GM18498 (cell line): ENCODE results near the gene LCNL1.
"Not testable (repeated sequence)": the region's sequence is repeated elsewhere in the genome, so short reads cannot be mapped to it uniquely, and the experiment has no call there.

ENCODE experiments used
- ATAC-seq: cut with Tn5 transposase; IDR thresholded peaks from one replicate; pipeline ENCODE4 v1.9.1; 2021; ENCODE audit warnings: mild to moderate bottlenecking, moderate library complexity; ENCODE audit not compliant: unreplicated experiment

LCNL1 gene

GRCh38 chr9:137021979-137022661 is 39.3 kb downstream of the LCNL1 start:
- ATAC-seq: no peak

GRCh38 chr9:137022662-137023008 is 39.8 kb downstream of the LCNL1 start:
- ATAC-seq: no peak

- no peak for ATAC-seq
Observed at GRCh38 chr9:137023157-137023556, 40.4 kb downstream of the LCNL1 start.

GRCh38 chr9:137023583-137023991 is 40.8 kb downstream of the LCNL1 start:
- no peak for ATAC-seq

- no peak for ATAC-seq
Observed at GRCh38 chr9:137025517-137025966, 42.7 kb downstream of the LCNL1 start.

GRCh38 chr9:137026384-137026783 is 43.6 kb downstream of the LCNL1 start:
- ATAC-seq: no peak

- no peak for ATAC-seq
Observed at GRCh38 chr9:137026828-137027227, 44.0 kb downstream of the LCNL1 start.

- no peak for ATAC-seq
Observed at GRCh38 chr9:137027369-137028262, 44.8 kb downstream of the LCNL1 start, which contains the start of gene ABCA2. Gene ABCA2, minus strand, starts transcription at chr9:137028237. Its CDS starts 97 bp downstream, at chr9:137028140.

- peak; percentile 46 for ATAC-seq
Observed at GRCh38 chr9:137028263-137029057, 45.7 kb downstream of the LCNL1 start.

GRCh38 chr9:137029058-137029936 is 46.5 kb downstream of the LCNL1 start:
- peak; percentile 36 for ATAC-seq

- ATAC-seq: no peak
Observed at GRCh38 chr9:137030006-137030405, 47.2 kb downstream of the LCNL1 start.

- no peak for ATAC-seq
Observed at GRCh38 chr9:137030538-137031527, 48.0 kb downstream of the LCNL1 start.

- ATAC-seq: no peak
Observed at GRCh38 chr9:137031904-137032640, 49.3 kb downstream of the LCNL1 start, which contains the start of gene FUT7. Gene FUT7, minus strand, starts transcription at chr9:137032088. Its CDS starts 97 bp downstream, at chr9:137031991.

- no peak for ATAC-seq
Observed at GRCh38 chr9:137032858-137033257, 50.1 kb downstream of the LCNL1 start.

GRCh38 chr9:137033481-137033880 is 50.7 kb downstream of the LCNL1 start:
- not testable (repeated sequence) for ATAC-seq

GRCh38 chr9:137034039-137034708 is 51.4 kb downstream of the LCNL1 start:
- ATAC-seq: no peak

GRCh38 chr9:137034709-137035506 is 52.1 kb downstream of the LCNL1 start:
- peak; percentile 58 for ATAC-seq
